Activated CD8-positive, alpha-beta memory T cell treated with anti-CD3 and anti-CD28 coated beads, Interleukin-2, amount 10 ng/mL, durations not matched to agents 7 days and 5 days (primary cell): ENCODE data around the gene ESR2. TPM values are rescaled to one million over a fixed set of nuclear protein-coding genes. Genes with fewer than 3 reads are reported as not detected.
"Not testable (repeated sequence)": the region's sequence is repeated elsewhere in the genome, so short reads cannot be mapped to it uniquely, and the experiment has no call there.

Experiments
- ATAC-seq: fragments of 150-1000 bp; cut with Tn5 transposase; one replicate; pipeline ENCODE4 v1.10.0; 2021; ENCODE audit warnings: moderate library complexity
- CTCF ChIA-PET: fragments of 350-600 bp; sonication (Branson Sonifier 250); formaldehyde crosslinking; loops from one replicate; lab custom pipeline; 2021; ENCODE audit warnings: antibody characterized with exemption; lab: Charles Lee
- DNase-seq: peaks from one replicate; pipeline ENCODE4 v3.0.0-alpha.2; 2020
- H3K27ac Mint-ChIP-seq: one replicate; pipeline ENCODE4 v1.8.0; 2021; ENCODE audit warnings: mild to moderate bottlenecking, mixed read lengths
- H3K27me3 Mint-ChIP-seq: one replicate; pipeline ENCODE4 v1.8.0; 2021; ENCODE audit warnings: mixed read lengths
- H3K36me3 Mint-ChIP-seq: one replicate; pipeline ENCODE4 v1.8.0; 2021; ENCODE audit warnings: mild to moderate bottlenecking, mixed read lengths
- H3K4me1 Mint-ChIP-seq: one replicate; pipeline ENCODE4 v1.8.0; 2021; ENCODE audit warnings: mixed read lengths
- H3K4me3 Mint-ChIP-seq: one replicate; pipeline ENCODE4 v1.8.0; 2021; ENCODE audit warnings: mild to moderate bottlenecking, moderate library complexity, mixed read lengths
- H3K9me3 Mint-ChIP-seq: one replicate; pipeline ENCODE4 v1.8.0; 2022; ENCODE audit warnings: low read depth, mixed read lengths
- total RNA-seq, 2 experiments: library from RNA; stranded (reverse); gene quantifications; one replicate each; pipeline ENCODE4 v1.2.3, GENCODE V29; 2021

The ESR2 gene
- total RNA-seq, 2 experiments from 2014 or later: 0.15 to 0.49 TPM

- Mint-ChIP-seq H3K9me3 (no peaks in the 10 kb centered on the region), H3K4me1 (peaks cover 14% of the 10 kb centered on the region), H3K4me3 (no peak overlapping the region), H3K27me3 (no peaks in the 10 kb centered on the region), H3K36me3 (peaks cover 34% of the 10 kb centered on the region), H3K27ac (no peak overlapping the region)
- no peak for ATAC-seq
- CTCF ChIA-PET: interaction anchor here (1.2 kb wide), 1 partner anchor 89 kb away, joined by 4 read pairs; no protein-coding TSS in a partner anchor
- no peak for DNase-seq
Observed at GRCh38 chr14:64213853-64214570, 80.2 kb downstream of the ESR2 start.

GRCh38 chr14:64213086-64213485, 81.1 kb downstream of the ESR2 start:
- ATAC-seq (no peak), DNase-seq (no peak)
- Mint-ChIP-seq H3K9me3 (no peaks in the 10 kb centered on the region), H3K36me3 (peaks cover 32% of the 10 kb centered on the region), H3K4me3 (no peak overlapping the region), H3K27ac (no peak overlapping the region), H3K4me1 (peaks cover 10% of the 10 kb centered on the region), H3K27me3 (no peaks in the 10 kb centered on the region)
- CTCF ChIA-PET: interaction anchor here (1.2 kb wide), 1 partner anchor 90 kb away, joined by 4 read pairs; no protein-coding TSS in a partner anchor

GRCh38 chr14:64212666-64213065, 81.5 kb downstream of the ESR2 start:
- Mint-ChIP-seq H3K36me3 (peaks cover 30% of the 10 kb centered on the region), H3K4me1 (peaks cover 10% of the 10 kb centered on the region), H3K27ac (no peak overlapping the region), H3K9me3 (no peaks in the 10 kb centered on the region), H3K27me3 (no peaks in the 10 kb centered on the region), H3K4me3 (no peak overlapping the region)
- DNase-seq (no peak), ATAC-seq (no peak)
- CTCF ChIA-PET: no interaction called here

- H3K27ac Mint-ChIP-seq: not testable (repeated sequence)
- CTCF ChIA-PET: interaction anchor here (1.1 kb wide), 1 partner anchor 15 kb away, joined by 3 read pairs; no protein-coding TSS in a partner anchor
Observed at GRCh38 chr14:64210912-64211311, 83.3 kb downstream of the ESR2 start.

GRCh38 chr14:64210216-64210615, 84.0 kb downstream of the ESR2 start:
- CTCF ChIA-PET: no interaction called here
- H3K9me3 Mint-ChIP-seq: no peaks in the 10 kb centered on the region
- ATAC-seq (no peak), DNase-seq (no peak)
- peaks cover 10% of the 10 kb centered on the region for H3K4me1 Mint-ChIP-seq
- H3K36me3 Mint-ChIP-seq: peaks cover 15% of the 10 kb centered on the region
- H3K27me3 Mint-ChIP-seq: no peaks in the 10 kb centered on the region
- no peak overlapping the region for H3K27ac Mint-ChIP-seq
- no peak overlapping the region for H3K4me3 Mint-ChIP-seq

More at GRCh38 chr14:64210912-64211311, 83.3 kb downstream of the ESR2 start:
- not testable (repeated sequence) for H3K4me1 Mint-ChIP-seq, DNase-seq, ATAC-seq, H3K9me3 Mint-ChIP-seq, H3K27me3 Mint-ChIP-seq, H3K4me3 Mint-ChIP-seq
- H3K36me3 Mint-ChIP-seq: peaks cover 21% of the 10 kb centered on the region

- CTCF ChIA-PET: no interaction called here
- Mint-ChIP-seq H3K4me1 (peaks cover 10% of the 10 kb centered on the region), H3K27ac (no peak overlapping the region), H3K9me3 (no peaks in the 10 kb centered on the region), H3K27me3 (no peaks in the 10 kb centered on the region), H3K4me3 (no peak overlapping the region), H3K36me3 (peaks cover 13% of the 10 kb centered on the region)
- DNase-seq (no peak), ATAC-seq (no peak)
Observed at GRCh38 chr14:64209444-64210131, 84.6 kb downstream of the ESR2 start.

GRCh38 chr14:64208981-64209380, 85.2 kb downstream of the ESR2 start:
- no peaks in the 10 kb centered on the region for H3K27me3 Mint-ChIP-seq
- CTCF ChIA-PET: no interaction called here

GRCh38 chr14:64208261-64208660, 85.9 kb downstream of the ESR2 start:
- DNase-seq (no peak), ATAC-seq (no peak)
- Mint-ChIP-seq H3K4me1 (peaks cover 10% of the 10 kb centered on the region), H3K27ac (no peak overlapping the region), H3K27me3 (no peaks in the 10 kb centered on the region), H3K36me3 (peaks cover 7% of the 10 kb centered on the region), H3K4me3 (no peak overlapping the region), H3K9me3 (no peaks in the 10 kb centered on the region)
- CTCF ChIA-PET: no interaction called here

More at GRCh38 chr14:64208981-64209380, 85.2 kb downstream of the ESR2 start:
- Mint-ChIP-seq H3K27ac (no peak overlapping the region), H3K9me3 (no peaks in the 10 kb centered on the region), H3K4me3 (no peak overlapping the region), H3K4me1 (peaks cover 10% of the 10 kb centered on the region), H3K36me3 (peaks cover 10% of the 10 kb centered on the region)
- no peak for DNase-seq
- no peak for ATAC-seq

- no peak for ATAC-seq
- DNase-seq: no peak
- no peak overlapping the region for H3K4me3 Mint-ChIP-seq
- no peaks in the 10 kb centered on the region for H3K4me1 Mint-ChIP-seq
- no peaks in the 10 kb centered on the region for H3K9me3 Mint-ChIP-seq
- H3K27ac Mint-ChIP-seq: no peak overlapping the region
- CTCF ChIA-PET: no interaction called here
- no peaks in the 10 kb centered on the region for H3K36me3 Mint-ChIP-seq
- H3K27me3 Mint-ChIP-seq: no peaks in the 10 kb centered on the region
Observed at GRCh38 chr14:64203366-64204006, 90.7 kb downstream of the ESR2 start.

- ATAC-seq (no peak), DNase-seq (no peak)
- H3K27ac Mint-ChIP-seq: no peak overlapping the region
- H3K4me3 Mint-ChIP-seq: no peak overlapping the region
- no peaks in the 10 kb centered on the region for H3K4me1 Mint-ChIP-seq
- no peaks in the 10 kb centered on the region for H3K27me3 Mint-ChIP-seq
- CTCF ChIA-PET: no interaction called here
- H3K9me3 Mint-ChIP-seq: no peaks in the 10 kb centered on the region
- H3K36me3 Mint-ChIP-seq: no peaks in the 10 kb centered on the region
Observed at GRCh38 chr14:64202716-64203115, 91.5 kb downstream of the ESR2 start.

GRCh38 chr14:64201921-64202545, 92.1 kb downstream of the ESR2 start:
- Mint-ChIP-seq H3K27ac (no peak overlapping the region), H3K9me3 (no peaks in the 10 kb centered on the region)
- CTCF ChIA-PET: no interaction called here

GRCh38 chr14:64201296-64201695, 92.9 kb downstream of the ESR2 start:
- Mint-ChIP-seq H3K4me3 (no peak overlapping the region), H3K36me3 (peaks cover 1% of the 10 kb centered on the region), H3K4me1 (no peaks in the 10 kb centered on the region), H3K9me3 (no peaks in the 10 kb centered on the region), H3K27ac (no peak overlapping the region), H3K27me3 (no peaks in the 10 kb centered on the region)
- ATAC-seq: no peak
- CTCF ChIA-PET: no interaction called here
- DNase-seq: no peak

More at GRCh38 chr14:64201921-64202545, 92.1 kb downstream of the ESR2 start:
- no peaks in the 10 kb centered on the region for H3K27me3 Mint-ChIP-seq
- no peak overlapping the region for H3K4me3 Mint-ChIP-seq
- no peak for DNase-seq
- ATAC-seq: no peak
- peaks cover under 1% of the 10 kb centered on the region for H3K36me3 Mint-ChIP-seq
- H3K4me1 Mint-ChIP-seq: no peaks in the 10 kb centered on the region

GRCh38 chr14:64200170-64200569, 94.0 kb downstream of the ESR2 start:
- peaks cover 3% of the 10 kb centered on the region for H3K4me1 Mint-ChIP-seq
- H3K4me3 Mint-ChIP-seq: no peak overlapping the region
- no peaks in the 10 kb centered on the region for H3K27me3 Mint-ChIP-seq
- peaks cover 3% of the 10 kb centered on the region for H3K36me3 Mint-ChIP-seq
- DNase-seq (no peak), ATAC-seq (no peak)
- CTCF ChIA-PET: interaction anchor here (1.4 kb wide), 1 partner anchor 104 kb away, joined by 4 read pairs; no protein-coding TSS in a partner anchor
- H3K27ac Mint-ChIP-seq: no peak overlapping the region
- H3K9me3 Mint-ChIP-seq: no peaks in the 10 kb centered on the region
